HG03354 (cell line): ENCODE measurements around the gene MYDGF.
"Not testable (repeated sequence)": the region's sequence is repeated elsewhere in the genome, so short reads cannot be mapped to it uniquely, and the experiment has no call there.

Experiments
- ATAC-seq: cut with Tn5 transposase; IDR thresholded peaks from one replicate; pipeline ENCODE4 v1.9.1; 2021; ENCODE audit warnings: mild to moderate bottlenecking; ENCODE audit not compliant: unreplicated experiment, poor library complexity, severe bottlenecking

MYDGF gene

DNA sequence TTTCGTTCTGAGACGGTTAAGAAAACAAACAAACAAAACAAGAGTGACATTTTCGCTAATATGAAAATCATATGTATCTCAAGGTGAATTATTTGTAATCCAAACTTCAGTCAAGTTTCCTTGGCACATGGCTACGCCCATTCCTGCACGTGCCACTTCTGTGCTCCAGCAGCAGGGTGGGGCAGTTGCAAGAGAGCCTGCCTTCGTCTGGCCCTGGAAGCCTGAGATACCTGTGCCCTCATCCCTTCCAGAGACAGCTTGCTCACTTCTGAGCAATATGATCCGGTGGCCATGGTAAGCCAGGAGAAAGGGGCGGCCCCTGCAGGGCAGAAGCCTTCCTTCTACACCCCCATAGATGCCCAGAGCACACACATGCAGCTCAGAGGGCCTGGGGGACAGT, 31.4 kb upstream of the MYDGF start:
- no peak for ATAC-seq

DNA sequence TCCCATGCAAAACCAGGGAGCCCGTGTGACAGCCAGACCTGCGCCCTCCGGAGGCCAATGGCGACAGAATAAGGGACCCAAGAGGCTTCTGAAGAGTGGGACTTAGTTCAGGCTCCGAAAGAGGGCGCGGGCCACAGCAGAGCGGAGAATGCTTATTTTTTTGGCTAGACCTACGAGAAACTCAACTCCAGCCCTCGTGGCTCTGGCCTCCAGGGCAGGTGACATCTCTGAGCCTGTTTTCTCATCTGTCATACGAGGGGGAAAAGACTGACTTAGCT, 30.5 kb upstream of the MYDGF start:
- no peak for ATAC-seq

DNA sequence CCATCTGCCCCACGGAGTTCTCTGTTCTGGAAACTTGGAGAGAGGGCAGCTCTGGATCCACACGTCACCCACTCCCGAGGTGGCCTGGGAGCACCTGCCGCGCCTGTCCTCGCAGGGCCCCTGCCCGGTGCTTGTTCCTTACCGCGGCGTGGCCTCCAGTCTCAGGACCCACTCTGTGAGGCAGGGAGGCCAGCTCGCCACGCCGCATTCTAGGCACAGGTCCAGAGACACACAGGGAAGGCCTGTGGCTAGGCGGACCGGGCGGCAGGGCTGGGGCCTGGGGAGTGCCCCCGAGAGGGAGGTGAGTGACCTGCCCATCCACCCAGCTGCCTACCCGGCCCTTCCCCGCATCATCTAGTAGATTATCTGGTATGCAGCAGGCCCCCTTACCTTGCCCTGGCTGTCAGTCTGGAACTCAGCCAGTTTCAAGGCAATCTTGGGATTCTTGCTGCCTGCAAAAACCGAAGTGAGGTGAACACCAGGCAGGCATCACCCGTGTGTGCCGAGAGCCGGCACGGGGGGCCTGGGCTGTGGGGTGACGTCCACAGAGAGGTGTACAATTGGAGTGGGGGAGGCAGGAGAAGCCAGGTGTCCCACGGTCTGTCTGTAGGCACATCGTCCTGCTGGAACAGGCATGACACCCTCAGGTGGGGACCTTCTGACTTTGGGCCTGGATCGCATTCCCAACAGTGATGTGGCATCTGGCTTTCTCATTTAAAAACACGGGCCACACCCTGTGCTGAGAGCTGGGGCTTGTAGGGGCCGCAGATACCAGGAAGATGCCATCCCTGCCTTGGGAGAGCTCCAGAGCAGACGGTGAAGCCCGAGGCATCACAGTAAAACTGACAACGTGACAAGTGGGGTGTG, 29.9 kb upstream of the MYDGF start:
- no peak for ATAC-seq

DNA sequence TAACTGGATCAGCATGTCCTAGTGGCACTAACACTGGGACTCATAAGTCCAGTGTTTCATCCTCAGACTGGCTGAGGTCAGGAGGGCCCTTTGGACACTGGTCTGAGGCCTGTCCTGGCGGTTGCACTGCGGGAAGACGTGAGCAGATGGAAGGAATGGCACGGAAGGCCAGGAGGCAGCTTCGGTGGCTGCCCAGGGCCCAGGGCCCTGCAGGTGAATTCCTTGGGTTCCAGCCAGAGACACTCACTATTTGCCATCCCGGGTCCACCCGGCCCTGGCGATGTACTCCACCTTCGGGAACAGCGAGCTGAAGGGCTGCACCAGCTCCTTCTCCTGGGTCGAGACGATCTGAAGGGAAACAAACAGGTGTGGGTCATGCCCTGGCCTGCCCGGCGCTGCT, 27.2 kb upstream of the MYDGF start:
- no peak for ATAC-seq

DNA sequence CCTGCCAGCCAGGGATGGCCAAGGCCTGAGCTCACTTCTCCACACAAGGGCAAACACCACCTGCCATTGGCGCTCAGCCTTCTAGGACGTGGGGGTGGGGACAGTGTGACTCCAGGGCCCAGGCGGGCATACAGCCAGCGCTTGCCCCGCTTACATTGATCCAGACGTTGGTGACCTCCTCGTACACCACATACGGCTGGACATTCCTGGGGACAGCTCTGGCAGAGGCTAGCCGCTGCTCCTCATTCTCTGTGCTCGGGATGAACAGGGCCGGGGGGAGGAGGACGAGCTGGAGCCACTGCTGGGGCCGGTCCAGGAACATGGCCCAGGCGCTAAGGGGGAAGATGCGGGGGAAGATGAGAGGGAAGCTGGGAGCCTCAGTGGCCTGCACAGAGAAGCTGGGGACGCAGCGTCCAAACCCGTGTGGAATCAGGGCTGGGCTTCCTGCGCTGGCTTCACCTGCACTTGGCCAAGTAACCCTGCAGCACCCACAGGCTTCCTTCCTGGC, 25.1 kb upstream of the MYDGF start:
- ATAC-seq, result no peak

DNA sequence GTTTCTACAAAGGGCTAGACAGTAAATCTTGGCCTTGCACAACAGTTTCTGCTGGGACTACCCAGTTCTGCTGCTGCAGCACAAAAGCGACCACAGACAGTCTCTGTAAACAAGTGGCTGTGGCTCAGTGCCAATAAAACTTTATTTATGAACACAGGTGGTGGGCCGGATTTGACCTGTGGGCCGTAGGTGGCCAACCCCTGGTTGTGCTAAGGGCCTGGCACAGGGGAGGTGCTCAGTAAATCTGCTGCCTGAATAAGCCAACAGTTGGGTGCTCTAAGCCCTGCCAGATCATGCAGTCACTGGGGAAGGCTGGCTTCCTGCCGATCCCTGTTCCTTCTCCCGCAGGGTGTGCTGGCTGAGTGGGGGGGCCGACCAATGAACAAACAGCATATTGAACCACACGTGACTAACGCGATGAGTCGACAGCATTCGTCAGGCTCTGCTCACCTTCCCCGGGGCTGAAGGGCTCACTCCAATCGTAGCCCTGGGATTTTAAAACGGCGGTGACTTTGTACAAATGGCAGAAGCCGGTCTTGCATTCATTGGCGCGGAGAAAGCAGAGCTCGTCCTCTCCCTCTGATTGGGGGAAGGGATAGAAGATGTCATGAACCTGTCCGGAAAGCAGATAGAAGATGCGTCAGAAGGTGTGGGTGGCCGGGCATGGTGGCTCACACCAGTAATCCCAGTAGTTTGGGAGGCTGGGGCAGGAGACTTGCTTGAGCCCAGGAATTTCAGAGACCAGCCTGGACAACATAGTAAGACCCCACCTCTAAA, 24.3 kb upstream of the MYDGF start:
- no peak for ATAC-seq

DNA sequence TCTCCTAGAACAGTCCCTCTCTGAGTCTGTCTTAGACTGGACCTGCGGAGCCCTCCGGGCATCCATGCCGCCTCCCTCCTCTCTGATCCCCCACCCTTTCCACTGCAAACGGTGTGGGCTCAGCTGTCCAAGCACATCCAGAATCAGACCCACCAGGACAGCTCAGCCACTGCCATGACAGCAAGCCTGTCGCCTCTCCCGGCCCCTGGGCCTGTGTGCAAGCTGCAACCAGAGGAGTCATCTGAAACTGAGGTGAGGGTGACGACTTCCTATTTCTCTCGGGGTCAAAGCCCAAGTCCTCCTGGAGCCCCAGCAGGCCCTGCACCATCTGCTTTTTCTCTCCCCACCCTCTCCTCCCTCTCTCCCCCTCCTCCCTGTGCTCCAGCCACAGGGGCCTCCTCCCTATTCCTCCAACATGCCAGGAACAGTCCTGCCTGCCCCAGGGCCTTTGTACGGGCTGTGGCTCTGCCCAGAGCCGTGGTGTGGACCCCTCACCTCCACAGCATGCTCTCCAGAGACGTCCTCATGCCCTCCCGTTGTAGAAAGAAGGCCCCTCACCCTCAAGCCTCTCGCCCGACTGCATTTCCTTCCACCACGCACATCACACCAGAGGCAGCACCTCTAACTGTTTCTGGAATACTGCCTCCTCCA, 23.5 kb upstream of the MYDGF start:
- ATAC-seq, result no peak

DNA sequence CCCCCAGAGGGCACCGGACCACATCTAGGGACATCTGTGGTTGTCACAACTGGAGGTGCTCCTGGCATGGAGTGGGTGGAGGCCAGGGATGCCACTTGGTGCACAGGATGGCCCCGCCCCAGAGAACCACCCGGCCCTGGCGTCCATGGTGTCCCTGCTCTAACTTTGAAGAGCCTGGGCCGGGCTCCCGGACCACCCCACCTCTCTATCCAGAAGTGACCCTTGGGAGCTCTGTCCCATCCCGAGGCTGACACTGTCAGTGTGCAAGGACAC, 22.9 kb upstream of the MYDGF start:
- ATAC-seq, result no peak

DNA sequence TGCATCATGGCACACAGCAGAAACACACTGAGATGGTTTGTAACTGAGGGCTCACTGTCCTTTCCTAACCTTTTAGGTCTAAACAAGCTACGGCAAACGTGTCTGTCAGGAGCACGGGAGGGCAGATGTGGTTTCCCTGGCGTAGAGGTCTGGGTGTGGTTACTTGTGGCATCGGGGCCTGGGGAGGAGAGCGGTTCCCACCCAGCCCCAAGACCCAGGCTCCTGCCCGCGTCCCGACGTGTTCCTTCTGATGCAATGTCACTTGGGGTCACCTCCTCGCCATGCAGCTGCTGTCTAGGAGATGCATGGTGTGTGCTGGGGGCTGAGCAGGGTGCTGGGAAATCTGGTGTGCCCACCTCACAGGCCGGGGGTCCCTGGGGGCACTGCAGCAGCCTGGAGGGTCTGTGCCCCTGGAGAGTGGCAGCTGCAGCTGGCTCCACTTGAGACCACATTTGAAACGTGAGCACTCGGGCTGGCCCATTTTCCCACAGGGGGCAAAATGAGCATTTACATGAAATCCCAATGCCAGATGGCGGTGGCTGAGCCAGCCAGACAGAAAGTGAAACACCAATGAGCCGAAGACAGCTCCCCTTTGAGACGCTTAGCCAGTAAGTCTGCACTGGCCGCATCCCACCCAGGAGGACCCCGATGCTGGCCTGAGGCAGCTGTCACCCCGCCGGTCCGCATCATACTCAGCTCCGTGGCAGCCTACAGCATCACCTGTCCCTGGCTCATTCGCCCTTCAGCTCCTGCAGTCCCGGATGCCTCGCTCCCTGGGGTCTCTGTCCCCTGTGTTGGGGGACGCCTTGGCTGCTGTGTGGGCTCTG, 22.3 kb upstream of the MYDGF start:
- no peak for ATAC-seq

DNA sequence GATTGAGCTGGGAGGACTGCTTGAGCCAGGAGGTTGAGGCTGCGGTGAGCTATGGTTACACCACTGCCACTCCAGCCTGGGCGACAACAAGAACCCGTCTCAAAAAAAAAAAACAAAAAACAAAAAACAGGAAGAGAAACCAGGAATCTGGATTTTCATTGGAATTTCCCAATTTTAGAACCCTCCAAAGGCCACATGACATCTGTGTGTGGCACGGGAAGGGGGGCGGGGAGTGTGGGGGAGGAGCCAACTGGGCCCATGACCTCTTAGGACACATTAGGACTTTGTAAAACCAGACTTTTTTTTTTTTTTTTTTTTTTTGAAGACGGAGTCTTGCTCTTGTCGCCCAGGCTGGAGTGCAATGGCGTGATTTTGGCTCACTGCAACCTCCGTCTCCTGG, 21.2 kb upstream of the MYDGF start:
- no peak for ATAC-seq

DNA sequence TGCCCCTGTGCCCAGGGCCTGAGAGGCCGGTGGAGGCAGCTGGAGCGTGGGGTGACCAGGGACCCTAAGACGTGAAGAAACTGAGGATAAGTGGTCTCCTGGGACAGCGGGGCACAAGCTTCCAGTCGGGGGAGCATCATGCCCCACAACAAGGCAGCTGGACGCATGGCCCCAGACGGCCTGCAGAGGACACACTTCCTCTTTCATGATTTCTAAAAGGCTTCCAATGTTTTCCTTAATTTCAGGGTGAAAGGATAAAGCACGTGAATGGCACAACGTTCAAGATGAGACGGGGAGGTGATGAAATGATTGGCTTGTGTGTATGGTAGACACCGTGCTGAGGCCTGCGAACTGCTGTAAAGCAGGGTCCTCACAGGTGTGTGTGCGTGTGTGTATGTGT, 20.2 kb upstream of the MYDGF start:
- ATAC-seq, result no peak

DNA sequence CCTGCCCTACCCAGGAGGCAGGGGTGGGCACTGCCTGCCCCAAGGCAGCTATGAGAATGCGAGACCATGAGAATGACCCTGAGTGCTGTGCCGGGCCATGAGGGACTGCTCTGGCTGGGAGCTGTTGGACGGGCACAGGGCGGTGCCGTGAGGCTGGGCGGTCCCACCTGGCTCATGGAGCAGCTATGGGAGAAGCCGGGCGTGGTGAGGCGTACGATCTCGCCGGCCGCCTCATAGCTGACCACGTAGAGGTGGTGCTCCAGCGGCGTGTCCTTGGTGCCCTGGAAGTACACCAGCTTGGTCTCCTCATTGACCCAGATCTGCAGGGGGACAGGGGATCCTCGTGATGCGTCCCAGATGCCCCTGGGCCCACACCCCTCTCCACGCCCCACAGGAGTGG, 19.3 kb upstream of the MYDGF start:
- ATAC-seq, result no peak

DNA sequence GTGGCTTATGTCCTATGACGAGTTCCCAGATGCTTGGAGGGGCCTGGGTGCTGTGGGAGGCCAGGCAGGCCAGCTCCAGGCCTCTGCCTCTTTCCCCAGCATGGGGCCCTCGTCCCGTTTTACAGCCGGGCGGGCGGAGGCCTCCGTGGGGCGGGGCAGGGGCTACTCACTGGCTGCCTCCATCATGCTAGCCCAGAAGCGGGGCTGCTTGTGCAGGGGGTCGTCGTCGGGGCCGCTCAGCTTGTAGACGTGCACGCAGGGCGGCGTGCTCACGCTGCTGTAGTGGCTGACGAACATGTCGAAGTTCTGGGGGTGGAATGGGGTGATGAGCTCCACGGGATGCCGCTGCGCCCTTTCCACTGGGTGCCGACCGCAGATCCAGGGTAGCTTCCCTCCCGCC, 18.4 kb upstream of the MYDGF start:
- ATAC-seq, result no peak

DNA sequence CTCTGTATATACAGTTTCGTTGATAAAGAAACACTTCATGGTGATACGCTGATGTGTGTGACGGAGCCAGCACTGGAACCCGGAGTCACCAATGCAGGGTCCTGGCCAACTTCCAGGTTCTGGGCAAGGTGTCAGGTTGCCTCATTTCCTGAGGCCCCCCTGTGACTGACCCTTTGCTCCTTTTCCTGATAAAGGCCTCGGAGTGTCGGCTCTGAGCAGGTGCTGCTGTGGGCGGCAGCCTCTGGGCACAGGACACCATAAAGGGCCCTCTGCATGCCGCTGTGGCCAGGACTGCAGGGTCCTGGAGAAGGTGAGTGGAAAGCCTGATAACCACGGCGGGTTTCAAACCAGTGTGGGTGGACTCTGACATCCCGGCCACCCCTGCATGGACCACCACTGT, 17.3 kb upstream of the MYDGF start:
- no peak for ATAC-seq

DNA sequence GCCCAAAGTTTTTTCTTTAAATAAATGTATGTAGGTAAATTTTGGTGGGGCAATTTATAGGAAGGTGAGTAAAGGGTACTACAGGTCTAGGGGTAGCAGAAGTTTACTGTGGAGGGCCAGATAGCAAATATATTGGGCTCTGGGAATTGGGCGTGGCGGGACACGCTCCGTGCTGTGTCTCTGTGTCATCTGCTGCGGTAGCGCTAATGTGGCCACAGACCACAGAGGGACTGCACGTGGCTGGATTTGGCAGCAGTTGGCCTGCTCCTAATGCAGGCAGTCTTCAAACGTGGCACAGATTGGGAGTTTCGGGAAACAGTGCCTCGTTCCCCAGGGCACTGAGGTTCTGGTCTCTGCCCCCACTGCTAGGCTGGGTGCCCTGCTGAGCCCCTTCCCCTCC, 16.6 kb upstream of the MYDGF start:
- no peak for ATAC-seq

DNA sequence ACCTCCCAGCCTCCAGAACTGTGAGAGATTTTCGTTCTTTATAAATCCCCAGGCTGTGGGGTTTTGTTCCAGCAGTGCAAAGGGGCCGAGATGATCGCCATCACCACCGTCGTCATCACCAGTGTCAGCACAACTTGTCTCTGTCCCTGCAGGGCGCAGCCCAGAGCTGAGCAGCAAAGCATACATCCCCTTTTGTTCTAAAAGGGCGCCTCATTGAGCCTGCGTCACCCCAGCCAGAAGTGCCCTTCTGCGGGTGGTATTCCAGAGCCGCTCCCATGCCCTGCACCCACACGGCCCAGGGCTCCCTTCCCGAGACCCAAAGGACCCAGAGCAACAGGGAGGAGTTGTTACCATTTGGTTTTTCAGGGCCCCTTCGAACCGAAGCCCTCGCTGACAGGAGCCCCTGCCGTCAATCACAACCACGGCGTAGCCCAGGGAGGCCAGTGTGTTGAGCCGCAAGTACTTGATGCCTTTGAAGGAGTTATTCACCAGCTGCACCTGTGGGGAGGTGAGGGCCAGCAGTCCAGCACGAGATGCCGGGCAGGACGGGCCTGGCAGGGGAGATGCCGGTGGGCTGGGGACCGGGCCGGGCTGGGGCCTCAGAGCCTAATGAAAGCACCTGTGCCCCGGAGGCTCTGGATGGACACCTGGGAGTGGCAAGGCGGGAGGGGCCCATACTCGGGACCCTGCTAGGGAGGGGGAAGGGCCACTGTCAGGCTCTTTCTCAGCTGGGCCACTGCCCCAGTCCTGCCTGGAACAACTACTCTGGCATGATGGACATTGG, 14.4 kb upstream of the MYDGF start:
- no peak for ATAC-seq

DNA sequence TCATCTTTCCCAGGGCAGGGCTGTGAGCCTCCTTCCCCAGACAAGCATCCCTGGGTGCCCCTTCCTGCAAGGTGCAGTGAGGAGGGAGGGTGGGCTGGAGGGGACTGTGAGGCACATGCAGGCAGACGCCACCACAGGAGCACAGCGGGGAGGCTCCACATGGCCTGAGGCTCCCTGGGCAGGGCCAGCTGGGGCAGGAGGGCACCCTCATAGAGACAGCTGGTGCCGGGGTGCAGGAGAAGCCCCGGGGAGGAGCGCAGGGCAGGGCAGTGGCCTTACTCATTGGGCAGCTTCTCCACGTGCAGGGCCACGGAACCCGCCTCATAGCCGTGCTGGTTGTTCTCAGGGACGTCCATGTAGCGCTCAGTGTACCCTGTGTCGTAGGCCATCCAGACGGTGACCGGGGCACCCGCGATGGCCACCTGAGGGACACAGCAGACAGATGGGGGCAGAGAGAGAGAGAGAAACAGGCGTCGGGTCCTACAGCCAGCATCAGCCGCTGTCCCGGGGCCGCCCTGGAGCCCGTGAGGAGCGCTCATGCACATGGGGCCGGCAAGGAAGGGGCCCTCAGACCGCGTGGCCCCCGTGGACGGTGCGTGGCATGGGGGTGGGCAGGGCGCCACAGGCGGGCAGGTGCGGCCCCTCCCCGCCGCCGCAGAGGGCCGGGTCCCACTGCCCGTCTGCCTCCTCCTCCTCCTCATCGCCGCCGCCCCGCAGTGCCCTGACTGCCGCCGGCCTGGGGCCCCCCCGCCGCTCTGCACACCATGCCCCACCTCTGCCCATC, 12.5 kb upstream of the MYDGF start:
- no peak for ATAC-seq

DNA sequence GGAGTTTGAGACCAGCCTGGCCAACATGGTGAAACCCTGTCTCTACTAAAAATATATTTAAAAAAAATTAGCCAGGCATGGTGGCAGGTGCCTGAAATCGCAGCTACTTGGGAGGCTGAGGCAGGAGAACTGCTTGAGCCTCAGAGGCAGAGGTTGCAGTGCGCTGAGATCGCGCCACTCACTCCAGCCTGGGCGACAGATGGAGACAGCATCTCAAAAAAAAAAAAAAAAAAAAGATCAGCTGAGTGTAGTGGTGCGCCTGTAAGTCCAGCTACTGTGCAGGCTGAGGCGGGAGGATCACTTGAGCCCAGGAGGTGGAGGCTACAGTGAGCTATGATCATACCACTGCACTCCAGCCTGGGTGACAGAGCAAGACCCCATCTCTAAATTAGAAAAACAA, 9.9 kb upstream of the MYDGF start:
- not testable (repeated sequence) for ATAC-seq
